GM12865 (cell line): ENCODE measurements around the gene TAF11L6.
"Not testable (repeated sequence)": the region's sequence is repeated elsewhere in the genome, so short reads cannot be mapped to it uniquely, and the experiment has no call there.

Experiments used
- DNase-seq: peaks from one replicate; pipeline ENCODE4 v3.0.0; 2010; ENCODE audit warnings: low read depth
- H3K4me3 ChIP-seq: 2 replicates; pipeline ENCODE4 v1.5.1; 2011; ENCODE audit warnings: mild to moderate bottlenecking, low read depth, low read length, control low read depth
- TF ChIP-seq, protein P1 (sequence below): IDR thresholded peaks from 2 replicates; pipeline ENCODE4 v1.5.1; 2011; ENCODE audit warnings: low read length, control low read depth, low read depth, inconsistent platforms; ENCODE audit not compliant: insufficient read depth; ENCODE audit errors: missing control alignments

Gene TAF11L6

DNA sequence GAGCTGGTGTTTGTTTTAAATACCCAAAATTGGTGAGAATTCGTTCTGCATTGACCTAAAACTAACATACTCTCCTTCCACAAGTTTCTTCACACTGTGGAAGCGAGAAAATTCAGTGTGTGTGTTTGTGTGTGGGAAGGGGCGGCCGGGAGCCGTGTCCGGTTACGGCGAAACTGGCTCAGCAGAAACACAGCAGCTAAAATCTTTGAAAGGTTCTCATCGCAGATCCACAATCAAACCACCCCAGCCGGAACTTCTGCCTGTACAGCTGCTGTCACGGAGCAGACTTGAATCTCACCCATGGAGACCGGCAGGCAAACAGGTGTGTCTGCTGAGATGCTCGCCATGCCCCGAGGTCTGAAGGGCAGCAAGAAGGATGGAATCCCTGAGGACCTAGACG lies at the start of gene TAF11L6:
TSS of gene TAF11L6 (plus strand) at position 301 of the 400 bp plus-strand sequence.
- not testable (repeated sequence) for DNase-seq, H3K4me3 ChIP-seq

DNA sequence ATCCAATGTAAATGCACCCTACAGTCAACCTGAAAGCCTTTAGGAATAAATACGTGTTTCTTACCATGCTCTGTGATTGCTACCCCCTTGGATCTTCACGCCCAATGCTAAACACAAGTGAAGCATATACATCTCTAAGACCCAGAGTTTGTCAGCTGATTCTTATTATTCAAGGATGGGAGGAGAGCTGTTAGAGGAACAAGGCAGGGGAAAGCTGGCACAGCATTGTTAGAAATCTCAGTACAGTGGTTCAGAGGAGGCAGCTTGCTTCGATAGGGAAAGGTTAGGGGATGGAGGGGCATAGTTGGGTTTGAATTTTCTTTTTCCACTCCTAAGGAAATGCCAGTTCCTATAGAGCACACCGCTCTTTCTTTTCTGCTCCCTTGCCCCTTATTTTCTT lies 47.1 kb upstream of the TAF11L6 start:
- DNase-seq: no peak
- TF ChIP-seq, protein P1, sequence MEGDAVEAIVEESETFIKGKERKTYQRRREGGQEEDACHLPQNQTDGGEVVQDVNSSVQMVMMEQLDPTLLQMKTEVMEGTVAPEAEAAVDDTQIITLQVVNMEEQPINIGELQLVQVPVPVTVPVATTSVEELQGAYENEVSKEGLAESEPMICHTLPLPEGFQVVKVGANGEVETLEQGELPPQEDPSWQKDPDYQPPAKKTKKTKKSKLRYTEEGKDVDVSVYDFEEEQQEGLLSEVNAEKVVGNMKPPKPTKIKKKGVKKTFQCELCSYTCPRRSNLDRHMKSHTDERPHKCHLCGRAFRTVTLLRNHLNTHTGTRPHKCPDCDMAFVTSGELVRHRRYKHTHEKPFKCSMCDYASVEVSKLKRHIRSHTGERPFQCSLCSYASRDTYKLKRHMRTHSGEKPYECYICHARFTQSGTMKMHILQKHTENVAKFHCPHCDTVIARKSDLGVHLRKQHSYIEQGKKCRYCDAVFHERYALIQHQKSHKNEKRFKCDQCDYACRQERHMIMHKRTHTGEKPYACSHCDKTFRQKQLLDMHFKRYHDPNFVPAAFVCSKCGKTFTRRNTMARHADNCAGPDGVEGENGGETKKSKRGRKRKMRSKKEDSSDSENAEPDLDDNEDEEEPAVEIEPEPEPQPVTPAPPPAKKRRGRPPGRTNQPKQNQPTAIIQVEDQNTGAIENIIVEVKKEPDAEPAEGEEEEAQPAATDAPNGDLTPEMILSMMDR: no peak

GRCh38 chr5:17482790-17483189 lies 45.7 kb upstream of the TAF11L6 start:
- H3K4me3 ChIP-seq: no peak overlapping the region
- no peak for DNase-seq
- TF ChIP-seq, protein P1: no peak

More for the DNA sequence above, 47.1 kb upstream of the TAF11L6 start:
- no peak overlapping the region for H3K4me3 ChIP-seq

- DNase-seq, H3K4me3 ChIP-seq: not testable (repeated sequence)
Observed at GRCh38 chr5:17486464-17487173, 41.9 kb upstream of the TAF11L6 start.

DNA sequence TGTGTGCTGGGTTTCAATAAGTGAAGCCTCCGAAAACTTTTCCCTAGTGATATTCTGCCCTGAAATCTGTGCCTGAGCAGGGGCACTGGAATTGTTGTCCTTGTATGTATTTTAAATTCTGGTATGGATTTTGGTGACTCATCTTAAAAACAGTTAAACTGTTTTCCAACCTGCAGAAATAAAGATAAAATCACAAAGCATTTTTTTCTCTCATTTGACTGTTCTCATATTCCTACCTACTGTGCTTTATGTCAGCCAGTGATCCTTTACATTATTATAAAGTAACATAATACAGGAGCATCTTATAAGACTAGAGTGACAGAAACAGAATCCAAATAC lies 41.3 kb upstream of the TAF11L6 start:
- TF ChIP-seq, protein P1: no peak
- no peak overlapping the region for H3K4me3 ChIP-seq
- no peak for DNase-seq

DNA sequence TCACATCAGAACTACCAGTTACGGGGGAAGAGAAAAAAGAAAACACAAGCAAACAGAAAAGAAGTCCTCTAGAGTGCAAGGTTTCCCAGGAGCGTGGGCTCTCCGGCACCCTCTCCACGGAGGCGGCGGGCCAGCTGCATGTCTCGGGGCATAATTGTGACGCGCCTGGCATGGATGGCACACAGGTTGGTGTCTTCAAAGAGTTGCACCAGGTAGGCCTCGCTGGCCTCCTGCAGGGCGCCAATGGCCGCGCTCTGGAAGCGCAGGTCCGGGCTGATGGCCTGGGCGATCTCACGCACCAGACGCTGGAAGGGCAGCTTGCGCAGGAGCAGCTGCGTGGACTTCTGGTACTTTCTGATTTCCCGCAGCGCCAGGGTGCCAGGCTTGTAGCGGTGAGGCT lies 37.2 kb upstream of the TAF11L6 start:
- H3K4me3 ChIP-seq, DNase-seq: not testable (repeated sequence)

GRCh38 chr5:17492770-17493169 lies 35.7 kb upstream of the TAF11L6 start:
- no peak overlapping the region for H3K4me3 ChIP-seq
- TF ChIP-seq, protein P1: no peak

GRCh38 chr5:17497446-17497845 lies 31.0 kb upstream of the TAF11L6 start:
- no peak overlapping the region for H3K4me3 ChIP-seq
- no peak for DNase-seq
- TF ChIP-seq, protein P1: no peak

More at GRCh38 chr5:17492770-17493169, 35.7 kb upstream of the TAF11L6 start:
- no peak for DNase-seq

DNA sequence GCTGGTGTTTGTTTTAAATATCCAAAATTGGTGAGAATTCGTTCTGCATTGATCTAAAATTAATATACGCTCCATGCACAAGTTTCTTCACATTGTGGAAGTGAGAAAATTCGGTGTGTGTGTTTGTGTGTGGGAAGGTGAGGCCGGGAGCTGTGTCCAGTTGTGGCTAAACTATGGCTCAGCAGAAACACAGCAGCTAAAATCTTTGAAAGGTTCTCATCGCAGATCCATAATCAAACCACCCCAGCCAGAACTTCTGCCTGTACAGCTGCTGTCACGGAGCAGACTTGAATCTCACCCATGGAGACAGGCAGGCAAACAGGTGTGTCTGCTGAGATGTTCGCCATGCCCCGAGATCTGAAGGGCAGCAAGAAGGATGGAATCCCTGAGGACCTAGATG lies 30.5 kb upstream of the TAF11L6 start, which contains the start of gene TAF11L2:
TSS of gene TAF11L2 (plus strand) at position 301 of the 400 bp plus-strand sequence.
- DNase-seq, H3K4me3 ChIP-seq: not testable (repeated sequence)
